Epidermal melanocyte (primary cell): ENCODE measurements around the gene PTPRR.

Experiments used
- DNase-seq: peaks from one replicate; pipeline ENCODE4 v3.0.0; 2011; ENCODE audit warnings: low spot score; ENCODE audit not compliant: insufficient read length

Gene PTPRR

DNA sequence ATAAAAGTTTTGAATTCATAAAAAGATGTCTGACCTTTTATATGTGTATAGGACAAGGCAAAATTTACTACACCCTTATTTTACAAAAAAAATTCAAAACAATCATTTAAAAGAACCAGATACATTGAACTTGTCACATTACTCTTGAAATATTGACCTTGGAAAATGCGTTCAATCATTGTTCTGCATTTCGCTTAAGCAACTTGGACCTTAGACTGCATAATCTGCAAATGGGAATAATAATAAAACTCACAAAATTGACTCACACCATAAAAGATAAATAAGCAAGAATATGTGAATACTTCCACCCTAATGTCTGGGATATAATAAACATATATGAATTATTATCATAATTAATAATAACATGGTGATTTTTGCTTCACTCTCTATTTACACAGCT is 213.9 kb downstream of the PTPRR start:
- no peak for DNase-seq

DNA sequence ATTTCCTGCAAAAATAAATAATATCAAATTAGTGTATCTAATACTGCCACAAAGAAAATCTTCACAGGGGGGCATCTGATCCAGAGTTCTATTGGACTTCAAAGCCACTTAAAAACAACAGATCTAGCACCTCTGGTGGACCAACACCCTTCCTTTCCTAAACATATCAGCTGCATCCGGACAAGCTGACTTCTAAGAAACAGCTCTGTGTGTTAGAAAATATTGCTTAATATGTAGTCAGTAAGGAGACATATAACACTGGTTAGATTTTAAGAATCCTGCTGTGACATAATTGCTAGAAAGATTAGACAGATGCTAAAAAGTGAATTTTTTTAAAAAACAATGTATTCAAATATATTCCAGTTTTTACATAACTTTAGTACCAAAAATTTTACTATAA is 222.2 kb downstream of the PTPRR start:
- DNase-seq: no peak

DNA sequence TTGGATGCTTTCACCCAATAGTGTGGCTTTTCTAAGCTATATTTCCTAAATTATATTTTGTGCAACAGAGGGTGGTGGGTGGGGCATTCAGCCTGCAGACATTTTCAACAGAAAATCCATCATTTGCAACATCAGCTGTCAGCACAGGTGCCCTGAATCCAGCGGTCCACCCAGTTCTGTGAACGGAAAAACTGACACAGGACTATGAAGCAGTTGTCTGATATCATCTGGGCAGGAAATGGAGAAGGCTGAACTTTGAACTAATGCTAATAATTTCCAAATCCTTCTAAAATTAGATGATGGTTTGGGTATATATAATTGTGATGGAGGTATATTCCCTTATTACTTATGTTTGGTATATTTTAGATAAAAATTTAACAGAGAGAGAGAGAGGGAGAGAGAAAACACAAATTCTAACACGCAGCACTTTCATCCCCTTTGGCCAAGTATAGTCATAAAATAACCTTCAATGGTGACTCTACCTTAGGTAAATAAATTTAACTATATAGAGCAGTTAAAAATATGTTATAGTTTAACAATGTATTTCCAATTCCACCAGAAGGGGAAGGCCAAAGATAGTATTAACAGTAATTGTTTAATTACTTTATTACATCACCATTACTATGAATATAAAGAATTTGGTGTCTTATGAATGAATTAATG is 225.0 kb downstream of the PTPRR start:
- no peak for DNase-seq

DNA sequence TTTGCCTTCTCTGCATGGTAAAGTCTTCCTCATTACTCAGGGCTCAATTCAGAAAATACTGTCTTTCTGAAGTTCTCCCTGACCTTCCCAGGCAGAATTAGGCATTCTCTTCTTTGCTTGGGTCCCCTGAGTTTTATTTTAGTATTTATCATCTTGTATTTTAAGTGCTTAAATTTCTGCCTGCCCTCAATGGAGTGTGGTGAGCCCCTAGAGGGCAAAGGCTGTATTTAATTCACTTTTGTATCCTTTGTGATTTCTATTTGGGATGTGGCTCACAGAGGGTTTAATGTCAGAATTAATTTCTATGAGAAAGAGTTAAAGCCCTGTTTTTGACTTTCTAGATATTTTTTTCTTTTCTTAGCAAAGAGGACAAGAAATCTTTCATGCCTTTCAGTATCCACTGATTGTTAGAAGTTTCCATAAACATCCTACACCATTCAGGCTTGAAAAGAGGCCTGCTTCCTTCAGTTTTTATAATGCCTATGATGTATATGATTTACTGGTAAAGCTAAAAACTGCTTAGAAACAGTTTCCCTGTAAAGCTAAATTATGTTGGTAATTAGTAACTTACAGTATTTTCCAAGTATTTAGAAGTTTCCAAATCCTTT is 227.8 kb downstream of the PTPRR start:
- no peak for DNase-seq

DNA sequence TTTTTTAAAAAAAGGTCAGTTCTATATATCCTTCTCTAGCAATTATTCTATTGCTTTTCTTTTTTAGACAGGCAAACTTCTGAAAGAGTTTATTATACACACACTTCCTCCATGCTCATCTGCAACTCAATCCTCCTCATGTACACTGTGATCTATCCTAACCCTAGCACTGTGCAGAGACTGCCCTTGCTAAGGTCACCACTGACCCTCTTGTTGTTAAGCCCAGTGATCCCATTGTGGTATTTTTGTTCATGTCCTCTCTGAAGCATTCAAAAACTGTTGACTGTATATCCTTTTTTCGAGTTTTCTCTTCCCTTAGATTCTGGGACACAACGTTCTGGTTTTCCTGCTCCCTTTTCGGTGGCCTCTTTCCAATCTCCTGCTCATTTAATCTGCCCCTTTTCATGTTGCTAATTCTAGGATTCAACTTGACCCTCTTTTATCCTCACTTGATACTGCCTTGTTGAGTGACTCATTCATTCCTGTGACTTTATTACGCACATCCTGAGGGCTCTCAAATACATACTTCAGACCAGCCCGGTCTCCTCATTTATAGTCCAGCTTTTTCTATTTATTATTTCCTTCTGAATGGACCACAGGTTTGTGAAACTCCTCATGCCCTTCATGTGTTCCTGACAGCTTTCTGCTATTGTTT is 229.4 kb downstream of the PTPRR start:
- no peak for DNase-seq

DNA sequence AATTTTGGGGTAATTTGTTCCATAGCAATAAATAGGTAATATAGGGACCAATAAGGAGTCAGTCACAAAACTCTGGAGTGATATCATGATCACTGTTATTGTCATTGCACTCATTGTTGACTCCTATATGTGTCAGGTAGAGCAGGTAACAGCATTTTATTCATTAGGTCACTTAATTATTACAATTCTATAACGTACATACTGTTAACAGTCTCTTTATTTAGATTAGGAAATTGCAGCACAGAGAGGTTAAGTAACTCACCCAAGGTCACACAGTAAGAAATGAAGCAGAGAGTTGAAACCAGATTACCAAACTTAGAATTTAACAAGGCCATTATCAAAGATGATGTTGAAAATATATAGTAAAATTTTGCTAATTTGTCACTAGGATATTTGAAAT is 233.6 kb downstream of the PTPRR start:
- DNase-seq: no peak

DNA sequence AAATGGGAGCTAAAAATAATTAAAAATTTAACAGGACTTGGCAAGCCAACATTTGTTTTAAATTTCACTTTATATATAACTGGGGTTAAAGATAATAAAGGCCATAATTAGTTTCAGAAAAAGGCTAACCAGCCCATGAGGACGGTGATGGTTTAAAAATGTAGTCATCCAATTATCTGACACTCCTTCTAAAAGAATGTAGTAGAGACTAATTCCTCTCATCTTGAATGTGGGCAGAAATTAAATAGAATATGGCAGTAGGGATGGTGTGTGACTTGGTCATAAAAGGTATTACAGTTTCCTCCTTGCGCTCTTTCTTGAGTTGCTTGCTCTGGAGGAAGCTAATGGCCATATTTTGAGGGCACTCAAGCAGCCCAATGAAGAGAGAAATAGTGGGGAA is 234.2 kb downstream of the PTPRR start:
- no peak for DNase-seq

DNA sequence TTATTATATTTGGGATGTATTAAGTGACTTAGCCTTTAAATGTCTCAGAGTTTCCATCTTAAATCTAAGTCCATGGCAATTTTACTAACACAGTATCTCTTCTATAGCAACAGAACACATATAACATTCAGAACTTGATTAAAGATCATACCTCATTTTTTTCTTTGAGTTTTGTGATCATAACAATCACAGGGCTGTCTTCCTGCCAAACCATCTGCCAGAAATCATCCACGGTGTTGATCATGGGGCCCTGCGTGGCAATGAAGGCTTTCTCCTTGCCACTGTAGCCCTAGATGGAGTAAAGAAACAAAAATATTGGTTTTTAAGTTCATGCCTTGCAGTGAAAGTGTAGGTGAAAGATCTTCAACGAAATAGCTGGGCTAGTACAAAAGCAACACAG is 236.6 kb downstream of the PTPRR start:
- peak; percentile 19 for DNase-seq

DNA sequence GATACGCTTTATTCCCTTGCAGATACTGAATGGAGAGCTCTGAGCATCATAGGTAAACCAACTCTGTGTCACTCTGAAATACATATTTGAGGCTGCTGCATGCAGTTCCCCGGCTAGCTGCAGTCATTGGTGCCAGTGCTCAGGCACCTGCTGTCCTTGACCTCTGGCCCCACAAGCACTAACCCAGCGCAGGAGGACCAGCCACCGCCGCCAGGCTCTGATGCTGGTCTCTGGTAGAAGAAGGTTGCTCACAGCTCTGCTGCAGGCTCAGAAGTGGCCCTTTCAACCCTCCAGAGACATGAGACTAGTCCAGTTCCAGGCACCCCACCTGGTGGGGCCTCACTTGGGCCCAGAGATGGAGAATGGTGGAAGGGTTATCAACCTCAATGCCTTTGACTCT is 248.8 kb downstream of the PTPRR start:
- DNase-seq: no peak

DNA sequence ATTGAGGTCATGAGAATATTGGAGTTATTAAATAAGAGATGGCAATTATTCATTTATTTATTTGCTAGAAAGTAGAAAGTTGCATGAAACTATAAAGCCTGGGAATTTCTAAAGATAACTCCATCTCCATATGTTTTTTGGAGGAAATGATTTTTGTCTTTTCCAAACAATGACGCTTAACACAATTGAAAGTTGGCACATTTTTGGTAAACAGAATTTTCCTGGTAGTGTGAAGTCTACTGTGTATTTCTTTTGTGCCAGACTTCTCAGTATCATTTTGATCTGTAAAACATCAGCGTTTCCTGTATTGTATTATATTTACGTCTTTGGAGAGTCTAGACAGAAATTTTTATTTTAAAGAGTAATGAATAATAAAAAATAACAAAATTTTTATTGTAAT is 249.6 kb downstream of the PTPRR start:
- DNase-seq: no peak

DNA sequence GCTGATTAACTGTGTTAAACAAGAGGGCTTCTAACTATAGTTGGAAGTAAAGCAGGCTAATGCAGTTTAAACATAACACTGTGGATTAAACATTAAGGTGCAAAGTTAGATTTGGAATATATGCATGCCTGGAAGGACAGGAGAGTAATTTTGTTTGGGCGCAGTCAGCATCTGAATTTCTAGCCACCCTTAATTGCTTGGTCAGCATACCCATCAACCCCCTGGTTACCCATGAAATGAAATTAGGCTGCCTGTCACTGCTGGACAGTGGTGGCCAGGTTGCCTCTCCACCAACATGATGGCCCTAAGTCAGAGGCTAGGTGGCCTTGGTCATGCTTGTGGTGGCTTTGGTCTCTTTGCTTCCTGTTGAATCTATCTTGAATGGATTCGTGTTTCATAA is 253.3 kb downstream of the PTPRR start:
- DNase-seq: no peak

DNA sequence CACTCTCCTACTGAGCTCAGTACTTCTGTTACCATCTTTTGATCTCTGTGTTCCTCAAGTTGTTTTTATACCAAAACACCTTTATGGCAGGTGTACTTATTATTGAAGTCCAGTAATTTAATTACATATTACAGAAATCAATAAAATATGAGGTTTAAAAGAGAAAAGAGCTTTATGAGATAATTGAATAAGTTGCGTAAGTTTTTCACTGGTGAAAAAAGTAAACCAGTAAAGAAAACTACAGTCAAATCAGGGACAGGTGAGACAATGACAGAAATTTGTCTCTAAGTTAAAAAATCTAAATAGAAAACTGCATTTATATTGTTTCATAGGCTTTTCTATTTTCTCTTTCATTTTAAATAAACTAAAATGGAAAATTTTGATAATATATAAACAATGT is 254.2 kb downstream of the PTPRR start:
- DNase-seq: no peak

DNA sequence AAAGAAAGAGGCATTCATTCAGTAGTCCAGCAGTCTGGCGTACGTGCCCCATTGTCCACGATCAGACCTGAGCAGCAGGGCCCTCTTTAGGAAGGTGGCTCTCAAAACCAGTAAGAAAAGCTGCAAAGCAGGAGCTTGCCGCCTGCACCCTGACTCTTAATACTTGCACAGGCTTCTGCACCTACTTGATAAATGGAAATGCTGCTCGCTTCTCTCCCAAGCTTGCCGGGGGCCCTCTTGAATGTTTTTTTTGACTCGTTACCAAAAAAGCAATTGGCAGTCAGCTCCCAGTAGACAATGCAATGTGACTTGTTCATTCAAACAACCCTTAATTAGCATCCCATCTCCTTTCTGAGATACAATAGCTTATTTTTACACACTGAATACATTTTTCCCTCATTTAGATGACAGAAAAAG is 256.1 kb downstream of the PTPRR start:
- DNase-seq: no peak

DNA sequence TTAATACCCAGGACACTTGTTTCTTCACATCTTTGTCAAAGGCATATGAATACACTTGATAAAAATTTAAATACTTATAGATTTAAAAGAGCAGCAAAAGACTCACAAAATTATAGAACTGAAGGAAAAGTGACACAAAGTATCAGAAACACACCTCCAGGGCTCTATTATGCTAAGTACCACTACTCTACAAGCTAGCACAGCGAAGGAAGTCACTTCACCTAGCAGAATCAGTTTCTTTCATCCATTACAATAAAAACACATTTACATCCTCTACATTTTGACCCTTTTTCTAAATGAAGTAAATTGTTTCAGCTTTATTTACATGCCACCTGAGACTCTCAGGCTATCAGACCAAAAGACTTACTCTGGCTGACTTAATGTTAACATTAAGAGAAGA is 256.7 kb downstream of the PTPRR start:
- DNase-seq: no peak

DNA sequence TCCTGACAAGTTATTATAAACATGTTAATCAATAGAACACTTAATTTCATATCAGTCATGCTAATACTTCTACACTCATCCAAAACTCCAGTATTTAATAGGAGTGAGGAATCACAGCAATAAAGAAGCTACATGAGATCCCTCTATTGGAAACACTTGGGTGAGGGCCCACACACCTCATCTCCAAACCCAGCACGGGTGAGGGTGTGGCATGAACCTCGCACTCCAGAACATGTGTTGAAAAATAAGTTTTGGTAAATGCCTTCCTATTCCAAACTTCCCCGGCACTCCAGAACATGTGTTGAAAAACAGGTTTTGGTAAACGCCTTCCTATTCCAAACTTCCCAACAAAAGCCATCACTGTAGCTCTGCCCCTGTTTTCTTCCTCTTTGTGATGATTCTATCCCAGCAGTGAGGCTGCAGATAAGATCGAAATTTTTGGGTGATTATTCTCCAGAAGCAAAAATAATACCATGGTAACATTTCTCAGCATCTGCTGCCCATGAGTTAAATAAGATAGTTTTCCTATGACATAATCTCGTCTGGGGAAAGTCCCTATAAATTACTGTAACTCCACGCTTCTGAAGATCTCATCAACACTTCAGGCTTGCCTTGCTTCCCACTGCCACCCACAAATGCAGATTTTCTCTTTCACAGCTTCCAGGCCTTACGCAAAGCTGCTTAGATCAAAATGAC is 258.9 kb downstream of the PTPRR start:
- DNase-seq: no peak

DNA sequence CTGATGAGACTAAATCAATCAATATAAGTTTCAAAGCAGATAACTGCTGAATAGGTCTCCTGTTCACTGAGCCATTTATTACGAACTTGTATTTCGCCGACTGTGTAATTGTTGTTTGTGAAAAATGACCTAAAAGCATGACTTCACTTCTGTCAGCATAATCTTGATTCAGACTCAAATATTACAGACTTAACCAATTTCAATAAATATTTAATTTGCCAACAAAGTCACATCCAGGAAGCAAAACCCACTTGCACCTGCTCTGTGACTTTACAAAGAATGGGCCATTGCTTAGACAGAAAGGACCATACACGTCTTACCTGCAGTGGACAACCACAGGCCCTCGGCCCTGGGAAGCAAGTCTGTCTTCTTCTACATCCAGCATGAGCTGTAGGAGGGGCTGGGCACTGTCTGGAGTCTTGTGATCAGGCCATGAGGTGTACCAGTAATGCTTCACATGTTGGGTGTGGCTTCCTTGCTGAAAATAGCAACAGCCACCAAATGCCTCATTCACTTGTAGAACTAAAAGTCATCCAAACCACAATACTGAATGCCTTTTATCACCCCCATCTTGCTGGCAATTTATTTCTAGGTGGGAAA is 259.8 kb downstream of the PTPRR start:
- no peak for DNase-seq

DNA sequence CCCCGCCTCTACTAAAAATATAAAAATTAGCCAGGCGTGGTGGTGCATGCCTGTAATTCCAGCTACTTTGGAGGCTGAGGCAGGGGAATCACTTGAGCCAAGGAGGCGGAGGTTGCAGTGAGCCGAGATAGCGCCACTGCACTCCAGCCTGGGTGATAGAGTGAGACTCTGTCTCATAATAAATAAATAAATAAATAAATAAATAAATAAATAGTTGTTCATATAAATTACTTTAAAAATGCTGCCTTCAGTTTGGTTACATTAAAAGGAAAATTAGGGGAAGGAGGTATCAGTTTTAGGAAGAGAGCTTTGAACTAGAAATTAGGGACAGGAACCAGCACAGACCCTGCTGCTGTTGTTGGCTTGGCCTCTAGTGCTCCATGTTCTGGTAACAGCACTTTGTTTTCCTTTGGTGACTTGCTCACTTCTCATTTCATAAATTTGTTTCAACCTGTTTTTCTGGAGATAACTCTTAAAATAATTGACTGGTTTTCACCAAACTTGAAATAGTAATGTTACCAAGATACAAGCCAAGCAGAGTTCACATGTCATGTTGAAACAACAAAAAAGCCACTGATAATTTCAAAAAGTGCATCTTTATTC is 260.4 kb downstream of the PTPRR start:
- no peak for DNase-seq

DNA sequence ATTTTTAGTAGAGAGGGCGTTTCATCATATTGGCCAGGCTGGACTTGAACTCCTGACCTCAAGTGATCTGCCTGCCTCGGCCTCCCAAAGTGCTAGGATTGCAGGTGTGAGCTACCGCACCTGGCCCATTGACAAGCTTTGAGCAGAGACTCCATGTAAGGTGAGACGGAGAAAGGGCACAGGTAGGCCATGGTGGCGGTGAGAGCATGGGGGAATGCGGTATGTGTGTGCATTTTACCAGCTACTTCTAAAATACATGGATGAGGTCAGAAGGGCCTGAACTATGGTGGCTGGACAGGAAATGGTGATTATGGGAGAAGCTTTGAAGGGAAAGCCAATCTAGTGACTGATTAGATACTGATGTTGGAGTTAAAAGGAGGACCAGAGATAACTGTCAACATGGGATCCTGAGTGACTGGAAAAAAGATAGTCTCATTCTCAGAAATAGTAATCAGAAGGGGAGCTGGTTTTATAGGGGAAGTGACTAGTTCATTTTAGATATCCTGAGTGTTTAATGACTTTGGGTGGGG is 261.4 kb downstream of the PTPRR start:
- DNase-seq: no peak

DNA sequence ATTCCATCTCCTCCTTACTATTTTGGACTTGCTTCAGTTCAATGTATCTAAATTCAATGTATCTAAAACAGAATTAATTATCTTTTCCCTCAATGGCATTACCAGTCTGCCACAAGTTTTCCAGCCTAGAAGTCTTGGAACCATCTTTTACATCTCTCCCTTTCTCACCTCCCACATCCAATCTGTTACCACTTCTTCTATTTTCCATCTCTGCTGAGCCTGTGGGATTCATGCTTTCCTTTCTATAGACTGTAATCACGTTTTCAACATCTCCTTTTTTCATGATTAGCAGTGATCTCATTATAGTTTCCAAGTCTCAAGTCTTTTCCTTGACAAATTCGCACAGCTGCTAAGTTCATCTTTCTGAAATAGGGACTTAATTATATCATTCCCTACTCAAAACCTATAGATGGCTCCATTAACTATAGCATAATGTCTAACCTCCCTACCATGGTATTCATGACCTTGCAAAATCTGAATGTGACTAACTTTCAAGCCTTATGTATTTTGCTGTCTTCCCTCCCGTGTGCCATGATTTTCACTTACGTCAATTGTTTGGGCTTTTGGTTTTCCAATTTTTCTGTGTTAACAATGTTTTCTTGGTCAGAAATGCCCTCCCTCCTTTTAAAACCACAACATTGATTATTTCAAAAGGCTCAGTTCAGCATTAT is 262.8 kb downstream of the PTPRR start:
- DNase-seq: no peak

DNA sequence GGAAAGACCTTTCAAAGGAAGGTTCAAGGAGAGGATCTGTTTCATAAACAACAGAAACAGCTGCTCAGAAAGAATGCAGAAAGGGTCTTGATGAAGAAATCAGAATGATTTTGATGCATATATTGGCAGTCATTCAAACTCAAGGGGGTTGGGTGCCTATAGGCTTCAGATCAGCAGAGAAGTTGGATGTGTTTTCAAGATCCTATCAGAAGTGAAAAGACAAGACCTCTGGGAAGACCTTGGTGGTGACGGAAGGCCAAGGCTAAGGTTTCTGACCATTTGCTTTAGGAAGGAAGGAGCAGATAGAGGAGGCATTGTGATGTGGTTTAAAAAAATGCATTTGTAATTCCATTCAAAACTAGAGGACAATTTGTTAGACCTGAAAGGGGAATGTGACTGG is 268.1 kb downstream of the PTPRR start:
- DNase-seq: no peak

DNA sequence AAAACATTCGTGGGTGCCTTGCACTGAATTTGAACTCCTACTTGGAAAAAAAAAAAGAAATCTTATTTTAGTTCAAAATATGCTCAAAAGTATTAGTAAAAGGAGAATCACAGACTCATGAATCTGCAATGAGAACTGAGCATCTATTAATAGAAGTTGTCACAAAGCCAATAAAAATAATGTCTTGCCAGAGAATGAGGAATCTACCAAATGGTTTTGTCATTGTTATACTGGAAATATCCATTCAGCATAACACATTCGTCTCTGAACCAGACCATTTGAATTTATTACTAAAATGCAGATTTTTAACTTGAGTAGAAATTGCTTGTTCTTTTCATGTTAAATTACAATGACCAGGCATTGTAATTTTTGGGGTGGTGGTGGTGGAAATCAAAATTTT is 271.7 kb downstream of the PTPRR start:
- DNase-seq: no peak
